Stimulated activated CD4-positive, alpha-beta T cell treated with anti-CD3 and anti-CD28 coated beads, Interleukin-15, amount 100 ng/mL, for 48 hours (primary cell): Measurements from ENCODE around the gene CCSER1.

Experiments used
- DNase-seq, 2 donors: peaks; one replicate each; pipeline ENCODE4 v3.0.0-alpha.2; 2020; ENCODE audit warnings: low read depth in 2 of 2

CCSER1 gene

DNA sequence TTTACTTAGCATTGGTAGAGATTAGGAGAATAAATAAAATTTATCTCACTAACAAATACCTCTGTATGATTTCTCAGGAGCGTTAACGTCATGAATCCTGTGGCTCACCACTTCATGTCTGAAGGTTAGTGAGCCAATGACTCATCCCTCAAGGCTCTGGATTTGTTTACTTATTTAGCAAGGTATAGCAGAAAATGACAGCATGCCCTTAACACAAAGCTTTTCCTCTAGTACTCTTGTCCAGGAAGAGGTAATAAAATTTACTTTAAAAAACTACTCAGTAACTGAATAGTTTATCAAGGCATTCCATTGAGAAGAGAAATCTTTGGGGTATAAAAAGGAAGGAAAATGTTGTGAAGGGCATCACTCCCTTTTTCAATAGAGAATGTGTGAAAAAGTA, 823.8 kb downstream of the CCSER1 start:
- DNase-seq: no peak

DNA sequence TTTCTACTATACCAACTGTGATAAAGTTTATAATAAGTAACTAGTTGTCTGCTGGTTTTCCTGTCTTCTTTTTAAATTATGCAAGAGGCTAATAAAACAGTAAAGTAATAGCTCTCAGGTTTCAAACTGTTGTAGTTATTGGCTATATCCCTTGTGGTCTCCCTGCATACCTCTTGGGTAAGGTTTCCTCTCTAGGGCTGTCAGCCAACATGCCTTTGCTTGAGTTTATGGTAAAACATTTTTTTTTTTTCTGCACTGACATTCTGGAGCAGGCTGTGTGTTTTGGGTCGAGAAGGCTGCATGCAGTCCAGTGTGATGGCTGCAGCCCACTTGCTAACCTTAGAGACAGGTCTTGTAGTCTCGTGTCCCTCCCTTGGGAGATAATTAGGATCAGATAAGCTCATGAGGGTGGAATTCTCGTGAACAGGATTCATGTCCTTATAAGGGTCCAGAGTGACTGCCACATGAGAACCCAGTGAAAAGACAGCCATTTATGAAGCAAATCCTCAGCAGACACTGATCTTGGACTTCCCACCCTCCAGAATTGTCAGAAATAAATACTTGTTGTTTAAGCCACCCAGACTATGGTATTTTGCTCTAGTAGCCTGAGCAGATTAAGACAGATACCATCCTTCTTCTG, 831.2 kb downstream of the CCSER1 start:
- DNase-seq: no peak

DNA sequence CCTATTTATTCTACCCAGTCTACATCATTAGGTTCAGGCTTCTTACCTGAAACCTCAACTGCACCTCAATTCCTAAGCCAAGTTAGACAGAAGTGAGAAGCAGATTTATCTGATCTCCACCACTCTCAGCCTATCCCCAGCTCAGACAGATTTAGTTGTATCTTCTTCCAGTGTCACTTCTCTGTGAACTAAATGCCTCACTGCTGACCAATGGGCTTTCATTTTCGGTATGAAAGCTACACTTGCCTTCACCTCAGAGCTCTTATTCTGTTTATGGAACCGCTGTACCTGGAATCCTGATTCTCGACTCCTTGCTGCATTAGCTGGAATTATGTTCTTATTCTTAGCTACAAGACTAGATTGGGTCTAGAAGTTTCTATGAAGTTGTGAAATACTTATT, 833.2 kb downstream of the CCSER1 start:
- DNase-seq: no peak

DNA sequence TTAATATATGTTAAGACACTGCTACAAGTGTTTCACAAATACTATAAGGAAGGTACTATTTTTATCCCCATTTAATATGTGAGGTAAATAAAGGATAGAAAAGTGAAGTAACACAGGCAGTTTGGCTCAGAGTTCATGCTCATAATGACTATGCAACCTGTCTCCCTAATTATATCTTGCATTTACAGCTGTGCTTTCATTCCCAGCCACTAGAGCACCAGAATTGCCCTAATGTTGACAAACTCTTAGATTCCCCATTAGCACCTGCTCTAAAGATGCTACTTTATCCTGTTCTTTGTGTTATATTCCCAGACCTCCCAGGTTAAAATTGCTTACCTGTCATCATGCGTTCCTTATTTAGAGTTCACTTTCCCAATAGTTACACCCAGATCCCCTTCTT, 833.6 kb downstream of the CCSER1 start:
- DNase-seq: no peak

DNA sequence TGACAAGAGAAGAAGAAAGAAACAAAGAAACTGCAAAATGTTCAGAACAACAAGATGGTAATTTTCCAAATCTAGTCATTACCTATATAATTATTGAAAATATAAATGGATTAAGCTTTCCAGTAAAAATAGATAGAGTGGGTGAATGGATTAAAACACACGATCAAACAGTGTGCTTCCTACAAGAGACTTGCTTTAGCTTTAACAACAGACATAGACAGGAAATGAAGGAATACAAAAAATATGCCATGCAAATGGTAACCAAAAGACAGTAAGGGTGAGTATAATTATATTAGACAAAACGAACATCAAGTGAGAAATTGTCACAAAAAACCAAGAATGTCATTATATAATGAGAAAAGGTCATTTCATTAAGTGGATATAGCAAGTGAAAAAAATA, 842.8 kb downstream of the CCSER1 start:
- no peak for DNase-seq

DNA sequence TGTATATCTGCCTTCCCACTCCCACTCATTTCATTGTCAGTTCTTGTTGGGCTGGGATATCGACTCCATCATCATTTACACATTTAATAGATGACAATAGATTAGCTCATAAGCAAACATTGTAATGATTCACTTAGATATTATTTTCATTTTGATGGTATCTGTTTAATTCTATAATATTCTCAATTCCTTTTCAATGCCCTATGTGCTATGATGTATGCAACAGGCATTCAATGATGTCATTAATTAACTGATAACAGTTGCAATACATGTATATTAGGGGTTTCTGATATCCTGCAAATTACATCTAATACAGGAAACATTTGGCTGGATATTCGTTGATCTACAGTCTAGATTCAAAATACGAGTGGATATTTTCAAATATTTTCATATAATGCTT, 850.5 kb downstream of the CCSER1 start:
- no peak for DNase-seq

DNA sequence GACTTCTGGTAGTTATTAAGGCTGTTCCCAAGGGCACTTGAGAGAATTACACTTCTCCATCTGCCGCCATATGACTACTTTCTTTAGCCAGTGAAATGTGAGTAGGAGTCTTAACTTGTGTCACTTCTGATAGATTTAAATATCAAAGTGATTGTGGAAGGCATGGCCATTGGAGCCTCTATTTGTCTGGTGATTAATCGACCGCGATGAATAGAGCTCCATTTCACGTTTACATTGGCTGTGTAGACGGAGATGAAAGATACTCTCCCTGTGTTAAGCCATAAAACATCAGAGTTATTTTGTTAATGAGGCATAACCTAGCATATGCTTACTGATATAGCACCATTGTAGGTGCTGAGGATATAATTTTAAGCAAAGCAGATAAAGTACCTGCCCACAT, 852.4 kb downstream of the CCSER1 start:
- DNase-seq: no peak

DNA sequence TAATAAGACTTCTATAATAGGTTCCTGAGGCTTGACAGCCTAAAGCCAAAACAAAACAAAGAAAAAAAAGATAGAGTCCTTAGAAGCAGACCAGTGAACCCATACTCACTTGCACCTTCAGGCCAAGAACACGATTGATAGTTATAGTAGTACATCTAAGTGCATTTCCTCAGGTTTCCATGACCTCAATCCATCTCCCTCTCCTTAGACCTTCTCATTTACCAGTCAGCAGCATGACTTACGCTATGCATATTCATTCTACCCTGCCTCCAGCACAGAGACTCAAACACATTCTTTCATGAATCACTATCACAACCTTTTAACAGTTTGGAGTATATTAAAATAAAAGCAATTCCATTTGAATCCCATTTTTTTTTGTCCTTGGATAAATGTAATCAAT, 855.6 kb downstream of the CCSER1 start:
- DNase-seq: no peak

DNA sequence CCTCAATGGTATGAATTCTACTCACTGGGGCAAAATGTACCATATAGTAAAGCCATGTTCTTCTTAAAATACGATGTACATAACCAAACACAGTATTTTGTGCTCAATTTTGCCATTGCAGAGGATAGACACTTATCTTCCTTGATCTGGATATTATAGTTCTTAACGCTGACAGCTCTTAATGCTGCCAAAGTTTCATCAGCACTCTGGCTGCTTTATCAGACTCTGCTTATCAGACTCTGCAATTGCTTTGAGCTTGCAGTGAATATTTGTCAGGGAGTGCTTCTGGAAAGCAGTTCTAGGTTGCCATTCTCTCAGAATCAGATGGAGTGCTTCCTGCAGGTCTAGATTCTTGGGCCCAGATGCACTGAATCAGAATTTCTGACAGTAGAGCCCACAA, 863.1 kb downstream of the CCSER1 start:
- DNase-seq: no peak

DNA sequence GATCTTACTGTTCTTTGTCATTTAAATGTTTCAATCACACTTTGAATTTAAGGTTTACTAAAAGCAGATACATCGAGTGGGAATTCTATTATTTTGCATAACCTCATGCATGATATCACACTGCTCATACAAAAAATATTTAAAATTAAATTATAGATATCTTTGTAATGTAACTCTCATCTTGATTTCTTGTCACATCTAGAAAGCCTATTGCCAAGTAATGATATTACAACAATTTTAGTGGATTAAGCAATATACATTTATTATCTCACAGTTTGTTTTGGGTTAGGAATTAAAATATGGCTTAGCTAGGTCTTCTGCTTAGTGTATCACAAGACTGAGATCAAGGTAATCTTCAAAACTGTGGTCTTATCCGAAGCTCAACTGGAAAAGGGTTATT, 865.0 kb downstream of the CCSER1 start:
- no peak for DNase-seq

DNA sequence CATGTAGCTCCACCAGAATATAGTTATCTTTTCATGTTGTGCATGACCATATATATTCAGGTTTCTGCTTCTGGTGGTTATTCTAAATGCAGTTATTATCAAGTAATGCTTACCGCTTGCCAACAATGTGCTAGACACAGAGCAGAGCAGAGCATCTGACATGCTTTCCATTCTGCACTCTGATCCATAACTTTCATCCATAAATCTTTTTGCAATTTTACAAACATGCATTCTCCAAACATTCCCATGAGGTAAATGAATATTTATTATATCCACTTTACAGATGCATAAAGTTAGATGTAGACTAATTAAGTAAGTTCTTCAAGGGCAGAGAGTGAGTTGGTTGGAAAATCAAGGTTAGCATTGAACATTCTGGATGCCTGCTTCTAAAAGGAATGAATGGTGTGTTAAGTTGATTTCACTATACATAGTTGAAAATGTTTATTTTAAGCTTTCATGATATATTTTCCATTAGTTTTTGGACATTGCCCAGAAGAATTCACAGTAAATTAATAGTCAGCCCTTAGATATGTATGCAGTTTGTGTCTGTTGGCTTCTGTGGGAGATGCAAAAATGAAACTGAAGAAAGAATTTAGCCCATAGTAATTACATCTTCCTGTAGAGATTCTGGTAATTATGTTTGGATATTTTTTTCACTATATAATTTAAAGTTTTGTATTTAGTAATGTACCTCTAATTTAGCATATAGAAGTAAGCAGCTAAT, 867.8 kb downstream of the CCSER1 start:
- DNase-seq: no peak

DNA sequence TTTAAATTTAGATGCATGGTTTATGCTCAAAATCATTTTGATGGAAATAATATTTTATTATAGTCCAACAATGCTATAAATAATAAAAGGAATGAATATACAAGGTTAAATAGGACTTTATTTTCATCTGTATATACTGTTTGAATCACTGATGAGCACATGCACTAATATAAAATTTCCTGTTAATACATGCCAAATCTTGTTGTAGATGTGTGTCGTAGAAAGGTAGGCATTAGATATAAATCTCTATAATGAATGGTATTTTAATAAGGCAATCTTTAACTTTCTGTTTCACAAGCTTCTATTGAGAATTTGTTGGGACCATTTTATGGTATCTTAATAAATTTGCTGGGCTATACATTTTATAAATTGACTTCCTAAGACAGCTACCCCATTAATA, 868.8 kb downstream of the CCSER1 start:
- DNase-seq: no peak

DNA sequence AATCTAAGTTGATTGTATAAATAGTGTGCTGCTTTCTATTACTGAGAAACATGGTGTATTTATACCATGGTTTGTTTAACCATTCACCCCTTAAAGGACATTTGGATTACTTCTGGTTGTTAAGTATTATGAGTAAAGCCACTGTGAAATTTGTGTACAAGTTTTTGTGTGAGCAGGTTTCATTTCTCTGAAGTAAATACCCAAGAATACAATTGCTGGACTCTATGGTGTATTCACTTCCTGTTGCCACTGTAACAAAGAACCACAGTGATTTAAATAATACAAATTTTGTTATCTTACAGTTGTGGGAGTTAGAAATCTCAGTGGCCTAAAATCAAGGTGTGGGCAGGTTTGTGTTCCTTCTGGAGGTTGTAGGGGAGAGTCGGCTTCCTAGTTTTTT, 869.6 kb downstream of the CCSER1 start:
- no peak for DNase-seq

DNA sequence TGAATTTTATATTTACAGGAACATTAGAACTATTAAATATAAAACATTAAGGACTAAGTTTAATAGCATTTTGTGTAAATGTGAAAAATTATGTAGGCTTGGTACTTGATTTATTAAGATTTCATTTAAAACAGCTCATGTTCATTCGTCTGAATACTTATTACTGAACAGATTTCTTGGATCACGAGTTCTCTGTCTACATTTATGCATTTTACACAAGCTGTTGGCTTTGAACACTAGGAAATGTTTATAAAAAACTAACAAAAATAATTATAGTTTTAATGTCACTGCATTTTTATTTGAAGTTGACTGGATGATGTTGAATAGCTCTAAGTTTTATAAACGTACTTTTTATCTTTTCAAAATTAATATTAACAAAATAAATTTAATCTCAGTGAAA, 888.7 kb downstream of the CCSER1 start:
- DNase-seq: no peak

DNA sequence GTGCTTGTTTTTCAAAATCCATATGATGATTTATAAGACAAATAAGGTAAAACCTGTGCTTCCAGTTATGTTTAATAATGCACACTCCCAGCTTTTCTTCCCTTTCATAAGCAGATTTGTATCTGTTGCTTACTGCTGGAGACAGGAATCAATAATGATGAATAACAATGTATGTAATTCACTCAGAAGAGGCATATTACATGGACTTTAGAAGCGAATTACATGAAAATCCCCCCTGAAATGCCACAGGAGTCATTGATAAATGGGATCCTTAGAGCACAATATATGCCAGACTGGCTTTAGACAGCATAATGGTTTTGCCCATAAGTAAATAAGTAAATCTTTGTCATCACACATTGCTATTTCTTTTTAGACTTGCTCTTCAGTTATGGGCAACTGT, 892.3 kb downstream of the CCSER1 start:
- no peak for DNase-seq

DNA sequence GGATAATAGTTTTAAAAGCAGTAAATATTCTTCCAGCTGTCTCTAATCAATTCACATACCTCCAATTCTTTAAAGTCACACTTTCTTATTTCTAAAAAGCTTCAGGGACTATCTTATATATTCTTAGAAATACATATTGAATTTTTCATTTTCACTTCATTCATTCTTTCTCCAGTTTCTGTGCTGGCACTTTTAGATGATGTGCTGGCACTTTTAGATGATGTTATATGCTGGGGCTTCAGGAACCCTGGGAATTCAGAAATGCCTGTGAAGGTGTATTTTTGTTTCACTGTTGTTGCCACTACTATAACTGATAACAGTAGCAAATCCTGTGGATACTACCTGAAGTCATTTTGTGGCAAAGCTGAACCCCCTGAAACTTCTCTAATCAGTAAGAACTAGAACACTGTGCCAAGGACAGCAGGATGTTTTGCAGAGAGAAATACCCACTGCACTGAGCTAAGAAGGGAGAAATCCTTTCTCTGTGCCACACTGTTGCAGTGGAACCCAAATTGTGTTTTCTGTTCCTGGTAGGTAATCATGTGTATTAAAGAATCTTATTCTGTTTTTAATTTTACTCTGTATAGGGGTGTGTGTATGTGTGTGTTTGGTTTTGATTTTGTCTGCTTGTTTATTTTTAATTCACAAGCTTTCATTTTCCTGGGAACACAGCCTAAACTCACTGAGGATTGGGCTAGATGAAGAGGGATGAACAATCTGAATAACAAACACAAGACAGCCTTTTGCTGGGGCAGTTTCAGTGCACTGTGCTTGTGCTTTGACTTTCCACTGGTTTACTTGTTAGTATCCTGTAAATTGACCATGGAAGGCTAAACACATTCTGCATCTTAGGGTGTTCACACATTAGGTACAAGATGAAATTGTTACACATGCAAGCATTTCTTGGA, 898.3 kb downstream of the CCSER1 start:
- no peak for DNase-seq

DNA sequence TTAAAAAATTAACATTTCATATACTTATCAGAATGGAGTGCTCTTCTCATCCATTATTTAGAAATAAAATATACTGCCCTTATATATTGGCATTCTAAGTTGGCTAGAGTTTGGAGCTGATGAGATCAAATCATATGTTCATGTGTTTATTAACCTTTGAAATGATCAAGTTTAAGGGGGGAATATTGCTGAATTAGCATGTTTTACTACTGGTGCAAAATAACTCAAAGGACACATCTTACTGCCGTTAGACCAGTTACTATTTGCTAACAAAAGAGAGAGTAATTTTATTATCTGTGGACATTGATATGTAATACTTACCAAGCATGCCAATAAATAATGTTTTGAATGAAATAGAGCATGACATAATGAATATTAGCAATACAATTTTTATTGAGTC, 901.0 kb downstream of the CCSER1 start:
- no peak for DNase-seq

DNA sequence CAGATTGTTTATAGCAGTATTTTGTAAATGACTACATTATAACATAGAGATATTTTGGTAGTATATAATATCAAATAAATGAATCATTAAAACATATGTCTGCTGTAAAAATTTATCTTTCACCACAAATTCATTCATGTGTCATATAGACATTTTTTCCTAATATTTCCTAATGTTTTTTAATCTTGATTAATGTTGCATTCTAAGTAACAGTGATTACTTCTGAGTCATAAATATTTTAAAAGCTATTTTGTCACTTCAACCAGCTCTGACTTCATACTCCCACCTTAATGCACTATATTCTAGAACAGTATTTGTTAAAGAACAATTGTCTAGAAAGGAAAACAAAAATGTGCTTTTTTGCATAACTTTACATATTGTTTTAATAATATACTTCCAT, 904.6 kb downstream of the CCSER1 start:
- no peak for DNase-seq

DNA sequence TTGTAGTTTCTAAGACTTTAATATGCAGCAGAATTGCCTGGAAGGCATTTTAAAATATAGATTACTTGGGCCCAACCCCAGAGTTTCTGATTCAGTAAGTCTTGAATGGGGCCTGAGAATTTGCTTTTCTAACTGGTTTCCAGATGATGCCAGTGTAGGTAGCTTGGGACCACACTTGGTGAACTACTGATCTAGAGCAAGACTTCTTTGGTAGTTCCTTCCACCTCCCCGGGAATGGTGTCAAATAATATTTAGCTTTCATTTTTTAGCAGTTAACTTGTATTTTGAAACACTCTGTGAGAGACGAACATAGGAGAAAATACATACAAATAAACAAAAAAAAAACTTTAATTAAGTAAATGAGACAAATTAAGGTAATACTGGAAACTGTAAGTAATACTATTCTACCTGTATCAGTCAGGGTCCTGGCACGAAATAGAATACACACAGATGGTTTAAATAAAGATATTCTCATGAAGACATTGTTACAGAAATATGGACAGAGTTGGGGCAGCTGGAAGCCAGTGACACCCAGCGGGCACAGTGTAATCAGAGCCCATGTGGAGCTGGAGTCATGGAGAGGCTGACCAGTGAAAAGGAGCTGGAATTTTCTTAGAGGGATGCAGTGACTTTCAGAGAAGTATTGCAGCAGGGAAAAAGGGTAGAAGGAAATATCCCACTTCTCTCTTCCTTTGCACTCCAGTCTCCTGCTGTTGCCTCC, 905.7 kb downstream of the CCSER1 start:
- no peak for DNase-seq

DNA sequence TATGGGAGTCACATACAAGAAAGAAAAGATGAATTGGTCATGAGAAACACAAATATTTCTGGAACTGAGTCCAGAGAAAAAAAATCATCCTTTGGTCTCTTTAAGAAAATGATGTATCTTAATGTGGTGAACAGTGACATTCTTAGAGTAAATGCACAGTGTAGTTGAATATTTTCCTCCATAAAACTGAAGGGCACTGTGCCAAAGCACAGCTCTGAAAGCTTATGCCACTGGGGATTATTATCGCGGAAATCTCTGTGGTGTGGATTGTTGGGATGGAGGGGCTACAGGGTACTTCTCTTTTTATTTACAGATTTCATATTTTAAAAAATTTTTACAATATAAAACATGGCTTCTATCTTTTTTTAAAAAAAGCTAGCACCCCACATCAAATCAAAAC, 908.1 kb downstream of the CCSER1 start:
- no peak for DNase-seq

DNA sequence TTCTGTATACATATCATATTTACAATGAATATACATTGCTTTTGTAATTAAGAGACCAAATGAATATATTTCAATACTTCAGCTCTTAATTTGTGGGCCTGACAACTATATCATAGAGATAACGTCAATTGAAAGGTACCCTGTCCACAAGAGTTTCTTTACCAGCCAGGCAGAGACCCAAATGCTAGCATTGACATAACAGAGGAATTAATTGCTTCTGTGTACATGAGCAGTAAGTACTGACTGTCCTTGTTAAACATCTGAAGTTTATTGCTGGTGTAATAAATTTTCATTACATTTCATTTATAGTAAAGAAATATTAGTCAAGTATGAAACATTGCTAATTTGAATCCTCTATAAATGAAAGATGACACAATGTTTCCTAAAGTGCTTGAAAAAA, 910.8 kb downstream of the CCSER1 start:
- no peak for DNase-seq

DNA sequence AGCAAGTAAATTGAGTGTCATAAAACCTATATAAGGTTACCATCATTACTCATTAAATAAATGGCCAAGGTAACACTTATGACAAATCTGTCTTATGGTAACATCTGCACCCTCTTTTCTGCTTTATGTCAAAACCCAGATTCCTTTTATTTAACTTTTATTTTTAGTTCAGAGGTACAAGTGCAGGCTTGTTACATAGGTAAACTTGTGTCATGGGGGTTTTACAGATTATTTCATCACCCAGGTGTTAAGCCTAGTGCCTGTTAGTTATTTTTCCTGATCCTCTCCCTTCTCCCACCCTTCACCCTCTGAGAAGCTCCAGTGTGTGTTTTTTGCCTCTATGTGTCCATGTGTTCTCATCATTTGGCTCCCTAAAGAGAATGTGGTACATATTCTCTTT, 930.7 kb downstream of the CCSER1 start:
- no peak for DNase-seq
